Fibroblast of lung (primary cell): ENCODE data around the gene HVCN1. TPM values are rescaled to one million over a fixed set of nuclear protein-coding genes. Genes with fewer than 3 reads are reported as not detected.

Experiments
- DNase-seq, 2 donors: peaks; one replicate each; pipeline versions ENCODE4 v3.0.0 to v3.0.0-alpha.2; 2010; ENCODE audit warnings: low read depth in 2 of 2
- H2AFZ ChIP-seq: 2 replicates; pipeline ENCODE4 v1.5.1; 2012; ENCODE audit warnings: low read length, control low read depth, inconsistent platforms
- H3K27ac ChIP-seq: 2 replicates; pipeline ENCODE4 v1.5.1; 2011; ENCODE audit warnings: low read length, control low read depth; ENCODE audit not compliant: insufficient read depth
- H3K27me3 ChIP-seq: 2 replicates; pipeline ENCODE4 v1.5.1; 2011; ENCODE audit warnings: mild to moderate bottlenecking, low read length; ENCODE audit not compliant: control insufficient read depth, insufficient read depth
- H3K36me3 ChIP-seq: 2 replicates; pipeline ENCODE4 v1.5.1; 2011; ENCODE audit warnings: low read length; ENCODE audit not compliant: control insufficient read depth, insufficient read depth
- H3K4me1 ChIP-seq: 2 replicates; pipeline ENCODE4 v1.5.1; 2011; ENCODE audit warnings: low read length; ENCODE audit not compliant: control insufficient read depth, insufficient read depth; ENCODE audit errors: extremely low read depth
- H3K4me2 ChIP-seq: 2 replicates; pipeline ENCODE4 v1.5.1; 2011; ENCODE audit warnings: low read length, control low read depth; ENCODE audit not compliant: insufficient read depth; ENCODE audit errors: extremely low read depth
- H3K4me3 ChIP-seq, 4 experiments: fragments of 200-600 bp in 1 of 4; sonication (generic) in 1 of 4; replicated peaks in 1 of 4; 2 replicates each; pipeline ENCODE4 v1.5.1; 2011 to 2016; ENCODE audit warnings: low read length in 4 of 4, low read depth in 3 of 4, mild to moderate bottlenecking in 3 of 4, control low read depth in 2 of 4, inconsistent platforms in 1 of 4, mixed read lengths in 1 of 4; ENCODE audit not compliant: insufficient read depth in 1 of 4; ENCODE audit errors: control extremely low read depth in 1 of 4
- H3K79me2 ChIP-seq: 2 replicates; pipeline ENCODE4 v1.5.1; 2012; ENCODE audit warnings: mild to moderate bottlenecking, low read length, inconsistent platforms; ENCODE audit not compliant: control insufficient read depth, insufficient read depth
- H3K9ac ChIP-seq: 2 replicates; pipeline ENCODE4 v1.5.1; 2011; ENCODE audit warnings: mild to moderate bottlenecking, low read length, control low read depth; ENCODE audit not compliant: insufficient read depth
- H3K9me3 ChIP-seq: 2 replicates; pipeline ENCODE4 v1.5.1; 2012; ENCODE audit warnings: low read depth, low read length; ENCODE audit not compliant: control insufficient read depth, insufficient read depth
- H4K20me1 ChIP-seq: 2 replicates; pipeline ENCODE4 v1.5.1; 2011; ENCODE audit warnings: low read length; ENCODE audit not compliant: control insufficient read depth, insufficient read depth; ENCODE audit errors: extremely low read depth
- CTCF ChIP-seq, 2 donors: IDR thresholded peaks in 1 of 2; conservative IDR thresholded peaks in 1 of 2; 1 replicate in 1 of 2; 2 replicates in 1 of 2; pipeline ENCODE4 v1.5.1; 2011 to 2012; ENCODE audit warnings: low read length in 2 of 2, control low read depth in 1 of 2, inconsistent platforms in 1 of 2, low read depth in 1 of 2, mild to moderate bottlenecking in 1 of 2
- EZH2 ChIP-seq: IDR thresholded peaks from 2 replicates; pipeline ENCODE4 v1.5.1; 2012; ENCODE audit warnings: low read length, control low read depth, mild to moderate bottlenecking; ENCODE audit errors: missing control alignments
- polyA plus RNA-seq, 2 donors: library from polyadenylated mRNA; depleted of rRNA in 1 of 2; stranded (reverse) in 1 of 2; unstranded in 1 of 2; fragments of >200 nt; gene quantifications; 2 replicates each; pipeline ENCODE4 v1.2.1, GENCODE V29; 2011 to 2012; ENCODE audit warnings: missing spikeins in 1 of 2
- total RNA-seq: library from RNA; depleted of rRNA; stranded (reverse); fragments of >200 nt; gene quantifications from 2 replicates; pipeline ENCODE4 v1.2.1, GENCODE V29; 2014

The HVCN1 gene
- total and polyA plus RNA-seq, 2 donors (not counting 1 experiment from before 2014, with no cell fraction given), result 3.6 to 7.4 TPM

GRCh38 chr12:110637869-110638441 lies 51.0 kb downstream of the HVCN1 start:
- Histone ChIP-seq H3K4me1 (peaks cover 9% of the 10 kb centered on the region), H3K27ac (no peak overlapping the region), H3K4me2 (no peak overlapping the region), H3K4me3 (no peak overlapping the region), H4K20me1 (no peaks in the 10 kb centered on the region), H2AFZ (no peak overlapping the region), H3K79me2 (no peaks in the 10 kb centered on the region), H3K9me3 (no peaks in the 10 kb centered on the region), H3K36me3 (no peaks in the 10 kb centered on the region), H3K9ac (no peak overlapping the region), H3K27me3 (no peaks in the 10 kb centered on the region)
- peak in 1 of 2 donors; percentile 16 for DNase-seq
- no peak for TF ChIP-seq EZH2
- TF ChIP-seq CTCF (conservative IDR thresholded peaks at IDR 0.05 in 1 of 2, IDR thresholded peaks at IDR 0.05 in 1 of 2; ENCODE audit: low read depth in 1 of 2, low read length in 2 of 2), result no peak

- Histone ChIP-seq H3K9ac (no peak overlapping the region), H4K20me1 (no peaks in the 10 kb centered on the region), H3K4me3 (no peak overlapping the region), H3K36me3 (no peaks in the 10 kb centered on the region), H3K9me3 (no peaks in the 10 kb centered on the region), H3K27ac (no peak overlapping the region), H3K4me2 (no peak overlapping the region), H3K4me1 (peaks cover 9% of the 10 kb centered on the region), H2AFZ (no peak overlapping the region), H3K27me3 (no peaks in the 10 kb centered on the region), H3K79me2 (no peaks in the 10 kb centered on the region)
- no peak for DNase-seq
- TF ChIP-seq EZH2 (no peak), CTCF (conservative IDR thresholded peaks at IDR 0.05 in 1 of 2, IDR thresholded peaks at IDR 0.05 in 1 of 2; ENCODE audit: low read depth in 1 of 2, low read length in 2 of 2) (no peak)
These were observed 52.4 kb downstream of the HVCN1 start for GRCh38 chr12:110636516-110636915.

- Histone ChIP-seq H3K79me2 (no peaks in the 10 kb centered on the region), H3K9me3 (no peaks in the 10 kb centered on the region), H3K9ac (no peak overlapping the region), H3K27me3 (no peaks in the 10 kb centered on the region), H3K4me3 (no peak overlapping the region), H4K20me1 (no peaks in the 10 kb centered on the region), H2AFZ (no peak overlapping the region), H3K27ac (no peak overlapping the region), H3K36me3 (no peaks in the 10 kb centered on the region), H3K4me2 (no peak overlapping the region), H3K4me1 (peaks cover 9% of the 10 kb centered on the region)
- no peak for DNase-seq
- no peak for TF ChIP-seq EZH2
- TF ChIP-seq CTCF (conservative IDR thresholded peaks at IDR 0.05 in 1 of 2, IDR thresholded peaks at IDR 0.05 in 1 of 2; ENCODE audit: low read depth in 1 of 2, low read length in 2 of 2), result no peak
These were observed 53.9 kb downstream of the HVCN1 start for GRCh38 chr12:110635055-110635454.
